GM12872 (cell line): ENCODE data around the gene RACGAP1.

Source experiments
- CTCF ChIP-seq: IDR thresholded peaks from 3 replicates; pipeline ENCODE4 v1.5.1; 2011; ENCODE audit warnings: low read depth, mild to moderate bottlenecking, low read length, moderate library complexity; ENCODE audit not compliant: insufficient read depth

The RACGAP1 gene

GRCh38 chr12:50039151-50039835, 14.0 kb upstream of the RACGAP1 start:
- TF ChIP-seq CTCF, result peak; percentile 91

GRCh38 chr12:50038336-50038735, 13.0 kb upstream of the RACGAP1 start:
- TF ChIP-seq CTCF, result no peak

GRCh38 chr12:50032854-50033581, 7.7 kb upstream of the RACGAP1 start:
- TF ChIP-seq CTCF, result no peak

- no peak for TF ChIP-seq CTCF
Measured at GRCh38 chr12:50032515-50032853, 7.2 kb upstream of the RACGAP1 start.

GRCh38 chr12:50026691-50027090, 1.4 kb upstream of the RACGAP1 start:
- TF ChIP-seq CTCF, result no peak

GRCh38 chr12:50024805-50025186, 498 bp downstream of the RACGAP1 start:
- TF ChIP-seq CTCF, result no peak

- no peak for TF ChIP-seq CTCF
Measured at GRCh38 chr12:50024227-50024626, 1.1 kb downstream of the RACGAP1 start.
